ENCODE data around the gene BORCS6. TPM values are rescaled to one million over a fixed set of nuclear protein-coding genes. Genes with fewer than 3 reads are reported as not detected.
A peak's percentile ranks its signal among the peaks of the same experiment; 100 is the strongest.

Gene BORCS6
- total and polyA plus RNA-seq, 2 of the 13 experiments (the other 11 are each of a cell fraction or from before 2014, with no cell fraction given): 2.0 to 5.1 TPM

- TF ChIP-seq, protein P1, sequence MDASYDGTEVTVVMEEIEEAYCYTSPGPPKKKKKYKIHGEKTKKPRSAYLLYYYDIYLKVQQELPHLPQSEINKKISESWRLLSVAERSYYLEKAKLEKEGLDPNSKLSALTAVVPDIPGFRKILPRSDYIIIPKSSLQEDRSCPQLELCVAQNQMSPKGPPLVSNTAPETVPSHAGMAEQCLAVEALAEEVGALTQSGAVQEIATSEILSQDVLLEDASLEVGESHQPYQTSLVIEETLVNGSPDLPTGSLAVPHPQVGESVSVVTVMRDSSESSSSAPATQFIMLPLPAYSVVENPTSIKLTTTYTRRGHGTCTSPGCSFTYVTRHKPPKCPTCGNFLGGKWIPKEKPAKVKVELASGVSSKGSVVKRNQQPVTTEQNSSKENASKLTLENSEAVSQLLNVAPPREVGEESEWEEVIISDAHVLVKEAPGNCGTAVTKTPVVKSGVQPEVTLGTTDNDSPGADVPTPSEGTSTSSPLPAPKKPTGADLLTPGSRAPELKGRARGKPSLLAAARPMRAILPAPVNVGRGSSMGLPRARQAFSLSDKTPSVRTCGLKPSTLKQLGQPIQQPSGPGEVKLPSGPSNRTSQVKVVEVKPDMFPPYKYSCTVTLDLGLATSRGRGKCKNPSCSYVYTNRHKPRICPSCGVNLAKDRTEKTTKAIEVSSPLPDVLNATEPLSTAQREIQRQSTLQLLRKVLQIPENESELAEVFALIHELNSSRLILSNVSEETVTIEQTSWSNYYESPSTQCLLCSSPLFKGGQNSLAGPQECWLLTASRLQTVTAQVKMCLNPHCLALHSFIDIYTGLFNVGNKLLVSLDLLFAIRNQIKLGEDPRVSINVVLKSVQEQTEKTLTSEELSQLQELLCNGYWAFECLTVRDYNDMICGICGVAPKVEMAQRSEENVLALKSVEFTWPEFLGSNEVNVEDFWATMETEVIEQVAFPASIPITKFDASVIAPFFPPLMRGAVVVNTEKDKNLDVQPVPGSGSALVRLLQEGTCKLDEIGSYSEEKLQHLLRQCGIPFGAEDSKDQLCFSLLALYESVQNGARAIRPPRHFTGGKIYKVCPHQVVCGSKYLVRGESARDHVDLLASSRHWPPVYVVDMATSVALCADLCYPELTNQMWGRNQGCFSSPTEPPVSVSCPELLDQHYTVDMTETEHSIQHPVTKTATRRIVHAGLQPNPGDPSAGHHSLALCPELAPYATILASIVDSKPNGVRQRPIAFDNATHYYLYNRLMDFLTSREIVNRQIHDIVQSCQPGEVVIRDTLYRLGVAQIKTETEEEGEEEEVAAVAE (CRISPR knock-in tag; IDR thresholded peaks at IDR 0.05; ENCODE audit: borderline replicate concordance): no peak; the same call in 1 of the 2 replicates
- TF ChIP-seq STAT5B (CRISPR knock-in tag; IDR thresholded peaks at IDR 0.05) (no peak), KLF11 (CRISPR knock-in tag; IDR thresholded peaks at IDR 0.05) (no peak), NR0B2 (CRISPR knock-in tag; IDR thresholded peaks at IDR 0.05) (no peak), GPN1 (CRISPR knock-in tag; IDR thresholded peaks at IDR 0.05; ENCODE audit: borderline replicate concordance) (no peak), RELA (CRISPR knock-in tag; IDR thresholded peaks at IDR 0.05) (no peak), SIN3A (IDR thresholded peaks at IDR 0.05; ENCODE audit: borderline replicate concordance, low read depth, low read length) (peak; percentile 75; the same call in 1 of the 2 replicates), ZKSCAN1 (IDR thresholded peaks at IDR 0.05; ENCODE audit: low read length) (no peak), ZFP36L1 (CRISPR knock-in tag; IDR thresholded peaks at IDR 0.05) (0 out of 2 replicates have a peak, but pooled peaks have one; percentile 7), SMYD3 (CRISPR knock-in tag; IDR thresholded peaks at IDR 0.05) (no peak), GTF3A (CRISPR knock-in tag; conservative IDR thresholded peaks at IDR 0.05) (no peak), SIX4 (CRISPR knock-in tag; IDR thresholded peaks at IDR 0.05) (no peak), PRDM10 (CRISPR knock-in tag; IDR thresholded peaks at IDR 0.05; ENCODE audit: low read depth) (no peak), XBP1 (CRISPR knock-in tag; IDR thresholded peaks at IDR 0.05) (no peak), ZNF609 (CRISPR knock-in tag; IDR thresholded peaks at IDR 0.05; ENCODE audit: borderline replicate concordance) (no peak), ZNF501 (CRISPR knock-in tag; IDR thresholded peaks at IDR 0.05) (no peak; the same call in 1 of the 2 replicates)
Observed at GRCh38 chr17:8192070-8192815, 2.3 kb upstream of the BORCS6 start (continued).

Data from HepG2 (cell line).